GM10248 (cell line): Measurements from ENCODE around the gene TLX2.
A peak's percentile ranks its signal among the peaks of the same experiment; 100 is the strongest.

Experiments used
- CTCF ChIA-PET: fragments of 300-600 bp; sonication (Branson Sonifier 250); formaldehyde crosslinking; extraction: SDS; loops from one replicate; lab custom pipeline; 2021; ENCODE audit warnings: antibody characterized with exemption; lab: Yijun Ruan, JAX
- POLR2A ChIA-PET: fragments of 350-650 bp; sonication (Branson Sonifier 250); formaldehyde crosslinking; extraction: SDS; loops from one replicate; lab custom pipeline; 2020; ENCODE audit warnings: antibody characterized with exemption; lab: Yijun Ruan, JAX
- DNase-seq: peaks from one replicate; pipeline ENCODE4 v3.0.0; 2012; ENCODE audit errors: extremely low spot score
- TF ChIP-seq, protein P1 (sequence below): IDR thresholded peaks from 2 replicates; pipeline ENCODE4 v1.5.1; 2012; ENCODE audit warnings: mild to moderate bottlenecking, low read depth; ENCODE audit errors: extremely low read depth, missing control alignments, control extremely low read depth

The TLX2 gene

DNA sequence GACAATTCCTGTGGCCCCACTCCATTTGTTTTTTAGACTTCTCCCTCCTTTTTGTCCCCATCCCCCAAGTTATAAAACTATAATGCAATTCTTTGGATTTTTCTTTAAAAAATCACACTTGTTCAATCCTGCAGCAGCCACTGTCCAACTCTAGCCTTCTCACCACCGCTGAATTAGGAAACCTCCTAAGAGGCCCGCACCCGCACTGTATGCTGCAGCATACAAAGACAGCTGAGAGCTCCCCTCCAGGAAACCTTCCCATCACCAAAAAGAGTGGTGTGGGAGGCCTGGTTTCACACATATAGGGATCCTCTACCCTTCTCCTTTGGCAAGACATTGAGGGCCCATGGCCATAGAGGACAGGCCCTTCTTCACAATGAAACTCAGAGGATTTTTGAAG is 9.7 kb upstream of the TLX2 start:
- TF ChIP-seq, protein P1, sequence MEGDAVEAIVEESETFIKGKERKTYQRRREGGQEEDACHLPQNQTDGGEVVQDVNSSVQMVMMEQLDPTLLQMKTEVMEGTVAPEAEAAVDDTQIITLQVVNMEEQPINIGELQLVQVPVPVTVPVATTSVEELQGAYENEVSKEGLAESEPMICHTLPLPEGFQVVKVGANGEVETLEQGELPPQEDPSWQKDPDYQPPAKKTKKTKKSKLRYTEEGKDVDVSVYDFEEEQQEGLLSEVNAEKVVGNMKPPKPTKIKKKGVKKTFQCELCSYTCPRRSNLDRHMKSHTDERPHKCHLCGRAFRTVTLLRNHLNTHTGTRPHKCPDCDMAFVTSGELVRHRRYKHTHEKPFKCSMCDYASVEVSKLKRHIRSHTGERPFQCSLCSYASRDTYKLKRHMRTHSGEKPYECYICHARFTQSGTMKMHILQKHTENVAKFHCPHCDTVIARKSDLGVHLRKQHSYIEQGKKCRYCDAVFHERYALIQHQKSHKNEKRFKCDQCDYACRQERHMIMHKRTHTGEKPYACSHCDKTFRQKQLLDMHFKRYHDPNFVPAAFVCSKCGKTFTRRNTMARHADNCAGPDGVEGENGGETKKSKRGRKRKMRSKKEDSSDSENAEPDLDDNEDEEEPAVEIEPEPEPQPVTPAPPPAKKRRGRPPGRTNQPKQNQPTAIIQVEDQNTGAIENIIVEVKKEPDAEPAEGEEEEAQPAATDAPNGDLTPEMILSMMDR = no peak
- CTCF ChIA-PET = interaction anchor here (1.2 to 3.3 kb wide), 7 partner anchors 12 to 83 kb away, joined by 4 to 20 read pairs (median 6); partner anchors contain the start of genes AUP1 and HTRA2
- no peak for DNase-seq
- POLR2A ChIA-PET = interaction anchor here (1.7 kb wide), 1 partner anchor 46 kb away, joined by 8 read pairs; the partner anchor contains the start of gene WBP1

DNA sequence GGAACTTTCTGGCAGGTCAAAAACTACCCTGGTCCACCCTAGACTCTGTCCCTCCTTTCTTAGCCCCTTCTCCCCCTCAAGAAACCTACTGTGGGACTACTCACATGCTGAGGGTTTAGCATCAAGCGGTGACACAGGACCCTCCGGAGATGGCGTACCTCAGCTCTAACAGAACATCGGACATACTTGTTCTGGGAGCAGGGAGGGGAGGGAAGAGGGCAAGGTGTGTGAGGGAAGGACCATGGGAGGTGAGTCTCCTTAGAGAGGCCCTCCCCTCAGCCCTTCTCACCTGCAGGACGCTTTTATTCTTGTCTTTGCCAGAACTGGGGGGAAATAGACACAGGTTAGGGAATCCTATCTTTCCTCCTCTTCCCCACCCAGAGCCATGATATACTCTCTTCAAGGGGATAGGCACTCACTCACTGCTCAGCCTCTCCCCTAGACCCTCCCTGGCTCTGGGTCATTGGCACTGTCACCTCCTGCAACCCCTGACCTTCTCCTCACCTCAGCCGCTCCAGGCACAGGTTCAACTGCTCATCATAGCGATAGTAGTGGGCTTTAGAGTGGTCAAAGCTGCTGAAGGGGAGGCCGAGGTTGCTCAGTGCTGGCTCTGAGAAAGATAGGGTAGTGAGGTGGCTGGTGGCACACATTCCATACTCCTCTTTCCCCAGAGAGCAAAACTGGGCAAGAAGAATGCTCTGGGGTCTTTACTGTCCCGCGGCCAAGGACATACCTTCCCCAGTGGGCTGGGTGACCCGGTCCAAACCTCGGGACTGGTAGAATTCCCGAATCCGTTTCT is 8.6 kb upstream of the TLX2 start:
- no peak for DNase-seq
- TF ChIP-seq, protein P1 = no peak
- ChIA-PET POLR2A (no interaction called here), CTCF (interaction anchor here (1.6 to 3.3 kb wide), 6 partner anchors 14 to 82 kb away, joined by 5 to 20 read pairs (median 10); partner anchors contain the start of genes AUP1, CCDC142, HTRA2 and TTC31)

DNA sequence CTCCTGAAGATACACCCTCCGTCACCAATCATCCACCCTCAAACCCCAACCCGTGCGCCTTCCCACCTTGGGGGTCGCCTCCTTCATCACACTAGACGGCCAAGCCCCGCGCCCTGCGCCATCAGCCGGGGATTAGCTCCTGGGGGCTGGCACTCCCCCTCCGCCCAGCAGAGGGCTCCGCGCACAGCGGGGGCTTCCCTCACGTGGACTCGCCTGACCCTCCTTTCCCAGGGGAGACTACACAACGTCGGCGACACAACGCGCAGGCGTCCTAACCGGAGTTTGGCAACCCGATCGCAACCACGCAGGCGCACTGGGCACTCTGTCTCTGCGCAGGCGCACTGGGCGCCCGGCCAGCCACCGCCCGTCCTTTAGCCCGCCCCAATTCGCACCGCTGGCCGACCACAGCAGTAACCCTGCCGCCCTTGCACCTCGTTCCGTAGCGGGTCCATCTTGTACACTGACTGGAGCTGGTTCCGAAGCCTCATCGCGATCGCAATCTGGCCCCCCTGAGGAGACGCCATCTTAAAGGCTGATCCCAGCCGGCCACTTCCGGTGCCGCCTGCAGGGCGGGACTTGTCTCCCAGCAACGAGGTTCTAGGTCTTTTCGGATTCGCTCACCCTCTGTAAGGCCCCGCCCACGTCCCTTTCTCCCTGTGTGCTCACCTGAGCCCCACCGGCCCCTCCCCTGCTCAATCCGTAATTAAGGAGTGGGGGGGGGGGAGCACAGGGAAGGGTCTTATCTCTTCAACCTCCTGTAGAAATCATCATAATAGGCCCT is 6.9 kb upstream of the TLX2 start, which contains the start of gene PCGF1:
PCGF1 (minus strand) TSS at position 551 of the 781 bp plus-strand sequence; CDS start at position 524, 27 bp downstream.
- peak; percentile 97 for DNase-seq
- TF ChIP-seq, protein P1 = peak; percentile 61
- ChIA-PET POLR2A (interaction anchor here (1.3 kb wide), 1 partner anchor 22 kb away, joined by 5 read pairs; the partner anchor contains the start of genes AUP1 and HTRA2), CTCF (interaction anchor here (0.7 to 2.4 kb wide), 9 partner anchors 13 to 81 kb away, joined by 3 to 11 read pairs (median 4); partner anchors contain the start of genes CCDC142, HTRA2 and TTC31)

DNA sequence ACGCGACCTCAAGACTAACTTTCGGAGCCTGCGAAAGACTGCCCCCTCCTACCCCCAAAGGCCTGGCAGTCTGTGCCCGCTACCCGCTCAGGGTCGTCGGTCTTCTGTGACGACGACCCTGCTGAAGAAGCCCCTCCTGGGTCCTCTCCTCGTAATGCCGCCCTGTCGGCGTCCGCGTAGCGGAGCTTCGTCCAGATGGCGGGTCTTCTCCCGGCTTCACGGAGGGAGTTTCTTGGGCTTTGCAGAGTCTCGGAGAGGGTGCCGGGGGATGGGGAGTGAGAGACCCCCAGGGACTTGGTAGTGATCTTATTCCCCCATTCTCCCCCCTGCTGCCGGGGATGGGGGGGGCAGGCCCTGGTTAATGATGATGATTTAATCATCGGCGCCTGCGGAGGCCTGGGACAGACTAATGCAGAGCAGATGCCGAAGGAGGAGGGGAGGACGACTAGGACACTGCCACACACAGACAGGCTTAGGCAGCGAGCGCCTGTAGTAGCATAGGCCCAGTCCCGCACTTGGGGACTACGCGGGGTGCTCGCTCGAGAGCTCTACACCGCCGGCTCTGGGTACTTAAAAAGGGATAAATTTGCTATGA is 6.2 kb upstream of the TLX2 start:
- ChIA-PET POLR2A (interaction anchor here (1.3 kb wide), 1 partner anchor 21 kb away, joined by 5 read pairs; the partner anchor contains the start of genes AUP1 and HTRA2), CTCF (interaction anchor here (1.1 to 2.4 kb wide), 7 partner anchors 22 to 81 kb away, joined by 3 to 21 read pairs (median 7); partner anchors contain the start of genes AUP1, CCDC142, HTRA2 and TTC31)
- peak; percentile 45 for DNase-seq
- TF ChIP-seq, protein P1 = no peak

DNA sequence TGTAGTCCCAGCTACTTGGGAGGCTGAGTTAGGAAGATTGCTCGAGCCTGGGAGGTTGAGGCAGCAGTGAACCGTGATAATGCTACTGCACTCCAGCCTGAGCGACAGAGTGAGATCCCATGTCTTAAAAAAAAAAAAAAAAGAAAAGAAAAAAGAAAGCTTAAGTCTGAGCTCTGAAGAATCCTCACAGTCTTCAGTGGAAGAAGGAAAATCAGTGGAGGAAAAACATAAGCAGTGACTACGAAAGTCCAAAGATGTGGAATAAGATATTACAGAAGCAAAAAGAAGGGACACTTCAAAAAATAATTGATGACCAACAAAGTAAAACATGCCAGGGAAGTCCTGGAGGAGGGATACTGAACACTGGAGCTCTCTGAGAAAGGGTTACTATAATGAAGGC is 4.0 kb upstream of the TLX2 start:
- TF ChIP-seq, protein P1 = no peak
- CTCF ChIA-PET = interaction anchor here (0.7 to 2.4 kb wide), 8 partner anchors 9 to 78 kb away, joined by 3 to 21 read pairs (median 6); partner anchors contain the start of genes AUP1, CCDC142, HTRA2 and MRPL53
- DNase-seq = no peak
- POLR2A ChIA-PET = interaction anchor here (0.5 to 0.6 kb wide), 2 partner anchors 351 to 573 kb away, joined by 3 to 6 read pairs; no protein-coding TSS in a partner anchor
